ENCODE measurements around the gene NUBP1. TPM values are rescaled to one million over a fixed set of nuclear protein-coding genes. Genes with fewer than 3 reads are reported as not detected.
"Not testable (repeated sequence)": the region's sequence is repeated elsewhere in the genome, so short reads cannot be mapped to it uniquely, and the experiment has no call there.

Gene NUBP1
- total RNA-seq, 2 experiments from 2014 or later, result 22.8 to 23.1 TPM

- POLR2A ChIA-PET, result no interaction called here
- Mint-ChIP-seq H3K4me3 (no peak overlapping the region), H3K9me3 (no peaks in the 10 kb centered on the region), H3K4me1 (ENCODE audit: low read depth) (peaks cover 13% of the 10 kb centered on the region), H3K27ac (no peak overlapping the region), H3K36me3 (ENCODE audit: low read depth) (no peaks in the 10 kb centered on the region), H3K27me3 (no peaks in the 10 kb centered on the region)
- CTCF ChIA-PET, result no interaction called here
- intact Hi-C loops (cut with micrococcal nuclease), result loop anchor here (10.0 kb wide), 1 partner anchor 149 kb away; no protein-coding TSS in a partner anchor
- TF ChIP-seq, protein P1, sequence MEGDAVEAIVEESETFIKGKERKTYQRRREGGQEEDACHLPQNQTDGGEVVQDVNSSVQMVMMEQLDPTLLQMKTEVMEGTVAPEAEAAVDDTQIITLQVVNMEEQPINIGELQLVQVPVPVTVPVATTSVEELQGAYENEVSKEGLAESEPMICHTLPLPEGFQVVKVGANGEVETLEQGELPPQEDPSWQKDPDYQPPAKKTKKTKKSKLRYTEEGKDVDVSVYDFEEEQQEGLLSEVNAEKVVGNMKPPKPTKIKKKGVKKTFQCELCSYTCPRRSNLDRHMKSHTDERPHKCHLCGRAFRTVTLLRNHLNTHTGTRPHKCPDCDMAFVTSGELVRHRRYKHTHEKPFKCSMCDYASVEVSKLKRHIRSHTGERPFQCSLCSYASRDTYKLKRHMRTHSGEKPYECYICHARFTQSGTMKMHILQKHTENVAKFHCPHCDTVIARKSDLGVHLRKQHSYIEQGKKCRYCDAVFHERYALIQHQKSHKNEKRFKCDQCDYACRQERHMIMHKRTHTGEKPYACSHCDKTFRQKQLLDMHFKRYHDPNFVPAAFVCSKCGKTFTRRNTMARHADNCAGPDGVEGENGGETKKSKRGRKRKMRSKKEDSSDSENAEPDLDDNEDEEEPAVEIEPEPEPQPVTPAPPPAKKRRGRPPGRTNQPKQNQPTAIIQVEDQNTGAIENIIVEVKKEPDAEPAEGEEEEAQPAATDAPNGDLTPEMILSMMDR (IDR thresholded peaks at IDR 0.05), result no peak
- DNase-seq (peak; percentile 38), ATAC-seq (peak; percentile 83)
Observed at GRCh38 chr16:10776280-10776679, 32.6 kb downstream of the NUBP1 start.

DNA sequence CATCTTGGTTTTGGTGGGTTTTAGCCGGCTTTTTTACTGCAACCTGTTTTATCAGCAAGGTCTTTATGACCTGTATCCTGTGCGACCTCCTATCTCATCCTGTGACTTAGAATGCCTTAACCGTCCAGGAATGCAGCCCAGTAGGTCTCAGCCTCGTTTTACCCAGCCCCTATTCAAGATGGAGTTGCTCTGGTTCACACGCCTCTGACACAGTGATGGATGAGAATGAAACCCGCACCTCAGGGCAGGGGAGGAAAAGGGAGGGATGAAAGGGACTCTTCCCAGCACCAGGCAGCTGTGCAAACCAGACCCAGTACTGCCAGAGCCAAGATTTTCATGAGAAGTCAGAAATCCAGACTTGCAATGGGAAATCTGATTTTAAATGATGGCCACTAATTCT lies 33.3 kb downstream of the NUBP1 start:
- peaks cover 12% of the 10 kb centered on the region for H3K4me1 Mint-ChIP-seq (ENCODE audit: low read depth)
- H3K9me3 Mint-ChIP-seq; CTCF ChIA-PET; H3K4me3 Mint-ChIP-seq; ATAC-seq; H3K27ac Mint-ChIP-seq; H3K36me3 Mint-ChIP-seq (ENCODE audit: low read depth); H3K27me3 Mint-ChIP-seq; DNase-seq: not testable (repeated sequence)
- intact Hi-C loops (cut with micrococcal nuclease), result loop anchor here (10.0 kb wide), 1 partner anchor 148 kb away; no protein-coding TSS in a partner anchor
- POLR2A ChIA-PET, result interaction anchor here (1.1 kb wide), 1 partner anchor 93 kb away, joined by 3 read pairs; no protein-coding TSS in a partner anchor

DNA sequence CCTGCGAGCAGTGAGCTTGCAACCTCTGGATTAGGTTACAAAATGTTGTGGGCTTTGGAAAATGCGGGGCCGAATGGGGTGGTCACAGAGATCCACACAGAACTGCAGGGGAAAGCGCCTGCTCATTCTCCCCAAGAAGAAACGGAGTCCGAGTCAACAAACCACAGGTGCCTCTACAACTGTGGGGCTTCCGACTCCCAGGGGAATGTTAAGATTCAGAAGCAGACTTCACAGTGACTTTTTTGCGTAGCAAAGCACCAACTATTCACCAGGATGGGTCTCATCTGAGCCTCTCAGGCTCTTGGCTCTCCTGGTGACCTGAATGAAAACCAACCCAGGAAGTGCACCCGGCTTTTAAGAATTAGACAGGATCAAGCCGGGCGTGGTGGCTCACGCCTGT lies 33.7 kb downstream of the NUBP1 start:
- no peak for DNase-seq
- Mint-ChIP-seq H3K36me3 (ENCODE audit: low read depth) (no peaks in the 10 kb centered on the region), H3K27ac (no peak overlapping the region), H3K4me1 (ENCODE audit: low read depth) (peaks cover 12% of the 10 kb centered on the region), H3K9me3 (no peaks in the 10 kb centered on the region), H3K4me3 (no peak overlapping the region), H3K27me3 (peaks cover 2% of the 10 kb centered on the region)
- intact Hi-C loops (cut with micrococcal nuclease), result loop anchor here (10.0 kb wide), 1 partner anchor 147 kb away; no protein-coding TSS in a partner anchor
- ATAC-seq, result no peak
- ChIA-PET POLR2A (interaction anchor here (1.1 kb wide), 1 partner anchor 93 kb away, joined by 3 read pairs; no protein-coding TSS in a partner anchor), CTCF (no interaction called here)
- TF ChIP-seq, protein P1 (IDR thresholded peaks at IDR 0.05), result no peak

GRCh38 chr16:10779908-10780307 lies 36.3 kb downstream of the NUBP1 start:
- H3K4me3 Mint-ChIP-seq; DNase-seq; H3K27me3 Mint-ChIP-seq; CTCF ChIA-PET; ATAC-seq; H3K9me3 Mint-ChIP-seq; H3K27ac Mint-ChIP-seq; POLR2A ChIA-PET; H3K36me3 Mint-ChIP-seq (ENCODE audit: low read depth): not testable (repeated sequence)
- intact Hi-C loops (cut with micrococcal nuclease), result loop anchor here (10.0 kb wide), 1 partner anchor 145 kb away; no protein-coding TSS in a partner anchor
- peaks cover 12% of the 10 kb centered on the region for H3K4me1 Mint-ChIP-seq (ENCODE audit: low read depth)

- Mint-ChIP-seq H3K4me1 (ENCODE audit: low read depth) (peaks cover 7% of the 10 kb centered on the region), H3K27ac (no peak overlapping the region), H3K9me3 (no peaks in the 10 kb centered on the region), H3K36me3 (ENCODE audit: low read depth) (no peaks in the 10 kb centered on the region), H3K4me3 (no peak overlapping the region), H3K27me3 (peaks cover 2% of the 10 kb centered on the region)
- intact Hi-C loops (cut with micrococcal nuclease), result no loop called here
- TF ChIP-seq, protein P1 (IDR thresholded peaks at IDR 0.05), result no peak
- POLR2A ChIA-PET, result no interaction called here
- CTCF ChIA-PET, result no interaction called here
- no peak for DNase-seq
- no peak for ATAC-seq
Observed at GRCh38 chr16:10780628-10781027, 37.0 kb downstream of the NUBP1 start.

- ATAC-seq (no peak), DNase-seq (no peak)
- Mint-ChIP-seq H3K9me3 (no peaks in the 10 kb centered on the region), H3K4me3 (no peak overlapping the region), H3K27ac (no peak overlapping the region), H3K4me1 (ENCODE audit: low read depth) (no peaks in the 10 kb centered on the region), H3K36me3 (ENCODE audit: low read depth) (no peaks in the 10 kb centered on the region), H3K27me3 (peaks cover 2% of the 10 kb centered on the region)
- POLR2A ChIA-PET, result no interaction called here
- CTCF ChIA-PET, result interaction anchor here (0.6 kb wide), 1 partner anchor 412 kb away, joined by 3 read pairs; no protein-coding TSS in a partner anchor
- intact Hi-C loops (cut with micrococcal nuclease), result no loop called here
- TF ChIP-seq, protein P1 (IDR thresholded peaks at IDR 0.05), result no peak
Observed at GRCh38 chr16:10782628-10783027, 39.0 kb downstream of the NUBP1 start.
